OCI-LY3 (cell line): ENCODE measurements around the gene ROR1.

ENCODE experiments used
- H2AFZ ChIP-seq: fragments of 200-600, 300-600 bp; shearing (Covaris generic); 2 replicates; pipeline ENCODE4 v1.6.0; 2014; ENCODE audit warnings: antibody characterized with exemption, low read depth, low read length
- H3K27ac ChIP-seq: fragments of 200-600, 300-600 bp; sonication (generic); 2 replicates; pipeline ENCODE4 v1.5.1; 2014; ENCODE audit warnings: mild to moderate bottlenecking, low read length, moderate library complexity, mixed read lengths
- H3K27me3 ChIP-seq: fragments of 200-600, 300-600 bp; sonication (generic); 2 replicates; pipeline ENCODE4 v1.6.1; 2014; ENCODE audit warnings: low read depth, low read length, mixed read lengths
- H3K36me3 ChIP-seq: fragments of 200-600, 300-600 bp; sonication (generic); replicated peaks from 2 replicates; pipeline ENCODE3; 2014; ENCODE audit warnings: low read depth, low read length, mixed read lengths
- H3K4me1 ChIP-seq: fragments of 300-600, 200-600 bp; sonication (generic); 2 replicates; pipeline ENCODE4 v1.6.1; 2014; ENCODE audit warnings: low read length, mixed read lengths
- H3K4me2 ChIP-seq: fragments of 200-600, 300-600 bp; sonication (generic); 2 replicates; pipeline ENCODE4 v1.6.1; 2014; ENCODE audit warnings: low read length, mixed read lengths
- H3K4me3 ChIP-seq: fragments of 300-600, 200-600 bp; sonication (generic); 2 replicates; pipeline ENCODE4 v1.5.1; 2014; ENCODE audit warnings: antibody characterized with exemption, mild to moderate bottlenecking, low read length, moderate library complexity
- H3K79me2 ChIP-seq: fragments of 300-600, 200-600 bp; shearing (Covaris generic); 2 replicates; pipeline ENCODE4 v1.6.1; 2014; ENCODE audit warnings: mild to moderate bottlenecking, low read length, mixed read lengths
- H3K9ac ChIP-seq: fragments of 300-600, 200-600 bp; shearing (Covaris generic); 2 replicates; pipeline ENCODE4 v1.6.0; 2014; ENCODE audit warnings: mild to moderate bottlenecking, low read length, moderate library complexity
- H3K9me3 ChIP-seq: fragments of 200-600, 300-600 bp; shearing (Covaris generic); 2 replicates; pipeline ENCODE4 v1.6.1; 2014; ENCODE audit warnings: low read length, mixed read lengths; ENCODE audit not compliant: insufficient read depth
- H4K20me1 ChIP-seq: fragments of 200-600, 300-600 bp; sonication (generic); 2 replicates; pipeline ENCODE4 v1.6.1; 2016; ENCODE audit warnings: low read length, mixed read lengths; ENCODE audit not compliant: insufficient read depth
- CTCF ChIP-seq: fragments of 200-600, 300-600 bp; sonication (generic); IDR thresholded peaks from 2 replicates; pipeline ENCODE4 v1.5.1; 2014; ENCODE audit warnings: antibody characterized with exemption, low read length, low read depth
- EZH2phosphoT487 ChIP-seq: fragments of 200-600 bp; shearing (Covaris generic); IDR thresholded peaks from 2 replicates; pipeline ENCODE4 v1.6.1; 2018; ENCODE audit warnings: antibody characterized with exemption, mixed run types, low read depth

The ROR1 gene

GRCh38 chr1:64140596-64140995, 366.8 kb downstream of the ROR1 start:
- Histone ChIP-seq H3K4me1 (peaks cover 15% of the 10 kb centered on the region), H3K36me3 (no peaks in the 10 kb centered on the region), H3K9me3 (no peaks in the 10 kb centered on the region), H3K27me3 (no peaks in the 10 kb centered on the region), H3K4me2 (no peak overlapping the region), H3K79me2 (no peaks in the 10 kb centered on the region), H3K4me3 (no peak overlapping the region), H2AFZ (no peak overlapping the region), H3K27ac (no peak overlapping the region), H3K9ac (no peak overlapping the region), H4K20me1 (no peaks in the 10 kb centered on the region)
- TF ChIP-seq EZH2phosphoT487, result no peak
- no peak for TF ChIP-seq CTCF

- no peaks in the 10 kb centered on the region for H3K9me3 ChIP-seq
- H3K4me1 ChIP-seq, result no peaks in the 10 kb centered on the region
- H3K4me2 ChIP-seq, result no peak overlapping the region
- no peak overlapping the region for H3K27ac ChIP-seq
- no peak overlapping the region for H2AFZ ChIP-seq
- H3K27me3 ChIP-seq, result no peaks in the 10 kb centered on the region
- no peaks in the 10 kb centered on the region for H3K79me2 ChIP-seq
- no peak overlapping the region for H3K9ac ChIP-seq
- TF ChIP-seq CTCF (no peak), EZH2phosphoT487 (no peak)
- no peaks in the 10 kb centered on the region for H4K20me1 ChIP-seq
- no peak overlapping the region for H3K4me3 ChIP-seq
- no peaks in the 10 kb centered on the region for H3K36me3 ChIP-seq
These were observed 373.4 kb downstream of the ROR1 start for GRCh38 chr1:64147045-64147724.

GRCh38 chr1:64147759-64148158, 373.9 kb downstream of the ROR1 start:
- Histone ChIP-seq H3K9me3 (no peaks in the 10 kb centered on the region), H3K27ac (no peak overlapping the region), H3K36me3 (no peaks in the 10 kb centered on the region), H3K79me2 (no peaks in the 10 kb centered on the region), H3K27me3 (no peaks in the 10 kb centered on the region), H4K20me1 (no peaks in the 10 kb centered on the region), H3K4me3 (no peak overlapping the region), H3K9ac (no peak overlapping the region), H3K4me2 (no peak overlapping the region), H2AFZ (no peak overlapping the region), H3K4me1 (no peaks in the 10 kb centered on the region)
- TF ChIP-seq EZH2phosphoT487 (no peak), CTCF (no peak)

- no peak overlapping the region for H2AFZ ChIP-seq
- no peaks in the 10 kb centered on the region for H3K79me2 ChIP-seq
- H3K4me2 ChIP-seq, result no peak overlapping the region
These were observed 376.4 kb downstream of the ROR1 start for GRCh38 chr1:64150266-64150665.

More at GRCh38 chr1:64150266-64150665, 376.4 kb downstream of the ROR1 start:
- TF ChIP-seq CTCF (no peak), EZH2phosphoT487 (no peak)
- H4K20me1 ChIP-seq, result no peaks in the 10 kb centered on the region
- no peaks in the 10 kb centered on the region for H3K9me3 ChIP-seq
- H3K27me3 ChIP-seq, result no peaks in the 10 kb centered on the region
- H3K4me3 ChIP-seq, result no peak overlapping the region
- H3K9ac ChIP-seq, result no peak overlapping the region
- no peaks in the 10 kb centered on the region for H3K4me1 ChIP-seq
- no peak overlapping the region for H3K27ac ChIP-seq
- H3K36me3 ChIP-seq, result no peaks in the 10 kb centered on the region
